Measurements from ENCODE around the gene FAM185A.

Gene FAM185A

DNA sequence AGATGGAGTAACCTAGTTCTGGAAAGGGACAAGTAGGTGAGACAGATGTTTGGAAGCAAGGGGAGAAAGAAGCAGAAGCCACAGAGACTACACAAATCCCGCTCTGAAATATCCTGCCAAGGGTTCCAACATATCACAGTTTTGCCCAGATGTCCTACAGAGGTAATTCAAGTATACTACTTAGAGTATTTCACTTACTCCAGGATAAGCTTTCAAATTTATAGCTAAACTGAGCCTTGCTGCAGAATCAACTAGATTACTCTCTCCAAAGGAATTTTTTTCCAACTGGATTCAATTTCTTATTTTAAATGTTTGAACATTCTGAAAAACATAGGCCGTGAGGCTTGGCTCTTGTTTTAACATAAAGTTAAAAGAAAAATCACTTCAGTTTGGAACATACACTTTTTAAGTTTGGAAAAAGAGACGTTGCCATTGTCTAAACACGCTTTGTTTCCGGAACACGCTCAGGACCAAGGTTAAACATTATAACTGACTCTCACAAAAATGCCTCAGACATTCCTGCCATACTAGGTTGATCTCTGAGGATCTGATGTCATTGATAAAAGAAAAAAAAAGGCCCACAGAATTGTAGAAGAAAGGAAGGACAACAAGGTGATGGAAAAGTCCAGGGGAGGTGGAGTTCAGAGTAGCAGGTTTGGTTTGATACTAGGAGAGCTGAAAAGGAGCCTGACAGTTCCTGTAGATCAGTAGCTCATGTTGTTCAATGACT lies 74.8 kb downstream of the FAM185A start:
- H3K4me3 ChIP-seq (ENCODE audit: low read depth, low read length): no peak overlapping the region
- TF ChIP-seq, protein P1, sequence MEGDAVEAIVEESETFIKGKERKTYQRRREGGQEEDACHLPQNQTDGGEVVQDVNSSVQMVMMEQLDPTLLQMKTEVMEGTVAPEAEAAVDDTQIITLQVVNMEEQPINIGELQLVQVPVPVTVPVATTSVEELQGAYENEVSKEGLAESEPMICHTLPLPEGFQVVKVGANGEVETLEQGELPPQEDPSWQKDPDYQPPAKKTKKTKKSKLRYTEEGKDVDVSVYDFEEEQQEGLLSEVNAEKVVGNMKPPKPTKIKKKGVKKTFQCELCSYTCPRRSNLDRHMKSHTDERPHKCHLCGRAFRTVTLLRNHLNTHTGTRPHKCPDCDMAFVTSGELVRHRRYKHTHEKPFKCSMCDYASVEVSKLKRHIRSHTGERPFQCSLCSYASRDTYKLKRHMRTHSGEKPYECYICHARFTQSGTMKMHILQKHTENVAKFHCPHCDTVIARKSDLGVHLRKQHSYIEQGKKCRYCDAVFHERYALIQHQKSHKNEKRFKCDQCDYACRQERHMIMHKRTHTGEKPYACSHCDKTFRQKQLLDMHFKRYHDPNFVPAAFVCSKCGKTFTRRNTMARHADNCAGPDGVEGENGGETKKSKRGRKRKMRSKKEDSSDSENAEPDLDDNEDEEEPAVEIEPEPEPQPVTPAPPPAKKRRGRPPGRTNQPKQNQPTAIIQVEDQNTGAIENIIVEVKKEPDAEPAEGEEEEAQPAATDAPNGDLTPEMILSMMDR (IDR thresholded peaks at IDR 0.05; ENCODE audit: control insufficient read depth, extremely low read depth, insufficient read depth): no peak
- no peak for DNase-seq (ENCODE audit: low read depth)

DNA sequence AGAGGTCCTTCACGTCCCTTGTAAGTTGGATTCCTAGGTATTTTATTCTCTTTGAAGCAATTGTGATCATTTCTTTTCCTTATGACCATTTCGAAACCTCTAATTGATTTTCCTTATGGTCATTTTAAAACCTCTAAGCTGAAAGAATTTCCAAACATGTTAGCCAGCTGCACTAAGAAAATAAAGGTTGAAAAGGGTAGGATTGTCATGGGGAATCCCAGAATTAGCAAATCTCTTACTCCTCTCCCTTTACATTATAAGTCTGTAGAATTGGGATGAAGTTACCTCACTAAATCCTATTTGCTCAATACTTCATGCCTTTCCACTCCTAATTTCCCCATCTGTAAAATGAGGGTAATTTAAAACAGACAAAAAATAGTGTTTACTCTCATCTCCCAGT lies 79.5 kb downstream of the FAM185A start:
- no peak for DNase-seq (ENCODE audit: low read depth)
- TF ChIP-seq, protein P1 (IDR thresholded peaks at IDR 0.05; ENCODE audit: control insufficient read depth, extremely low read depth, insufficient read depth): no peak
- no peak overlapping the region for H3K4me3 ChIP-seq (ENCODE audit: low read depth, low read length)

DNA sequence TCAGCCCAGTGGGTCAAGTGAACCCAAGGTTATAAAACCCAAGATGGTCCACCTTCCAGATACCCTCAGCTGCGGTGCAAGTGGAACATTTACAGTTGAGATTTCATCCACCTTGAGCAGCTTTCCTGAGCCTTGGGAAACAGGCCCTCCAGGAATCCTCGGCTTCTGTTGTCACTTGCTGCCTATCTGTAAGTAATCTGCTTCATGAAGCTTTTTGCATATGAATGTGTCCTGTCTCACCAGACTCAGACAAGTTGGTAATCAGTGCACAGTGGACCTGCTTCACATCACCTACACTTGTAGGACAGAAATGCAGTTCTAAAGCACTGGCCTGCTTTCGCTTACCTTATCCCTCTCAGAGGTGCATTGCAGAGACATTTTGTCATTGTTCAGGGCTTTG lies 80.3 kb downstream of the FAM185A start:
- no peak overlapping the region for H3K4me3 ChIP-seq (ENCODE audit: low read depth, low read length)
- TF ChIP-seq, protein P1 (IDR thresholded peaks at IDR 0.05; ENCODE audit: control insufficient read depth, extremely low read depth, insufficient read depth): no peak
- no peak for DNase-seq (ENCODE audit: low read depth)

DNA sequence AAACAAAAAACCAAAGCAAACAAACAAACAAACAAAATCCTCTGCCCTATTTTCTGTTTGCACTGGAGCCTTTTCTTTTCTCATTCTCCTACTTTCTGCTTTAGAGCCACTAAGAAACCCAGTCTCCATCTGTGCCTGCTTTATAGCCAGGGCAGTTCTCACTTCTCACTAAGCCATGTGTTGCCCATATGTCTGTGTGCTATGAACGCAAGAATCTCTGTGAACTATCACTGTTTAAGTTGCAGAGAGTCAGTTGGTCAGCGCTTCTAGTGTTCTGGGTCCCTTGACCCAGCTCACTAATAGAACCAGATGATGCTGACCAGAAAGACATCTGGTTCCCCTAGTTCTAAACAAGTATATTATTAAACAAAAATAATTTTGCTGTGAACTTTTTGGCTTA lies 81.4 kb downstream of the FAM185A start:
- no peak for DNase-seq (ENCODE audit: low read depth)
- H3K4me3 ChIP-seq (ENCODE audit: low read depth, low read length): no peak overlapping the region
- TF ChIP-seq, protein P1 (IDR thresholded peaks at IDR 0.05; ENCODE audit: control insufficient read depth, extremely low read depth, insufficient read depth): no peak

DNA sequence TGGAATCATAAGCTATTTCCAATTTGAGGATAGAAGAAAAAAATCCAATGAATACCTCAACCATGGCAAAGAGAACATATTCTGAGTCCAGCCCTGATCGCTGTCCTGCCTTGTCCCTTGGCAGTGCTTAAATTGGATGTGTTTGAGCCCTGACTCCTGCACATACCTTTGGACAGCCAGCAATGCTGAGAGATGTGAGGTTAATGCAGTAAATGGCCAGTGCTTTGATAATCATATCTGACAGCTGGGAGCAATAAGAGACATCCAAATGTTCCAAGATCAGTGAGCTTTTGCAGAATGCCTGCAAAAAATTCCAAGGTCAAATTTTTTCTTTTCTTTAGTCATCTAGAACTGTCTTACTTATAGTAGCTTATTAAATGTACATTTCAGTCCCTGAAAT lies 83.9 kb downstream of the FAM185A start:
- TF ChIP-seq, protein P1 (IDR thresholded peaks at IDR 0.05; ENCODE audit: control insufficient read depth, extremely low read depth, insufficient read depth): no peak
- H3K4me3 ChIP-seq (ENCODE audit: low read depth, low read length): no peak overlapping the region
- no peak for DNase-seq (ENCODE audit: low read depth)

DNA sequence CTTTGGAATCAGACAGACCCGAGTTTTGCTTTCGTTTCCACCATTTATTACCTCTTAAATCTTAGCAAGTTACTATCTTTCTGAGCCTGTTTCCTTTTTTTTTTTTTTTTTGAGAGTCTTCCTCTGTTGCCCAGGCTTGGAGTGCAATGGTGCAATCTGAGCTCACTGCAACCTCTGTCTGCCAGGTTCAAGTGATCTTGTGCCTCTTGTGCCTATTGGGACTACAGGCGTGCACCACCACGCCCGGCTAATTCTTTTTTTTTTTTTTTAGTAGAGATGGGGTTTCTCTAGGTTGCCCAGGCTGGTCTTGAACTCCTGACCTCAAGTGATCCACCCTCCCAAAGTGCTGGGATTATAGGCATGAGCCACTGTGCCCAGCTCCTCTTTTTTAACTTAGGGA lies 84.5 kb downstream of the FAM185A start:
- no peak for DNase-seq (ENCODE audit: low read depth)
- H3K4me3 ChIP-seq (ENCODE audit: low read depth, low read length): no peak overlapping the region
- TF ChIP-seq, protein P1 (IDR thresholded peaks at IDR 0.05; ENCODE audit: control insufficient read depth, extremely low read depth, insufficient read depth): no peak

DNA sequence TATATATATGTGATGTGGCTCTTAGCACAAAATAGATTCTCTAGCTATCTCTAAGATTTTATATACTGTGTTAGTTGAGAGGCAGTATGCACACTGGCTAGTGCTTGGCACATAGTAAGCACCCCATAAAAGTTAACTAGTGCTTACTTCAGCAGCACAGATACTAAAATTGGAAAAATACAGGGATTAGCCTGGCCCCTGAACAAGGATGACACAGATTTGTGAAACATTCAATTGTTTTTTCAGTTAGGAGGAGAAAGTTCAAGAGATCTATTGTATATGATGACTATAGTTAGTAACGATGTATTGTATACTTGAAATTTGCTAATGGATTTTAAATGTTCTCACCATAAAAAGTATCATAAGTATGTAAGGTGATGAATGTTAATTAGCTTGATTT lies 85.7 kb downstream of the FAM185A start:
- no peak for DNase-seq (ENCODE audit: low read depth)
- no peak overlapping the region for H3K4me3 ChIP-seq (ENCODE audit: low read depth, low read length)
- TF ChIP-seq, protein P1 (IDR thresholded peaks at IDR 0.05; ENCODE audit: control insufficient read depth, extremely low read depth, insufficient read depth): no peak

All from LNCaP clone FGC (cell line).